Mesendoderm (in vitro differentiated cells): ENCODE measurements around the gene SEL1L3.

Source experiments
- DNase-seq: peaks from one replicate; pipeline ENCODE4 v3.0.0; 2013
- H2AK5ac ChIP-seq: 2 replicates; pipeline ENCODE4 v1.6.1; 2013; ENCODE audit warnings: low read length, inconsistent platforms
- H2BK120ac ChIP-seq: 2 replicates; pipeline ENCODE4 v1.6.1; 2013; ENCODE audit warnings: low read depth, mild to moderate bottlenecking, low read length, moderate library complexity, mixed read lengths
- H2BK15ac ChIP-seq: replicated peaks from 2 replicates; pipeline ENCODE4 v1.6.1; 2013; ENCODE audit warnings: low read depth, mild to moderate bottlenecking, moderate library complexity
- H2BK5ac ChIP-seq: 2 replicates; pipeline ENCODE4 v1.6.1; 2013; ENCODE audit warnings: low read length, inconsistent platforms
- H3K18ac ChIP-seq: 2 replicates; pipeline ENCODE4 v1.6.1; 2013; ENCODE audit warnings: mild to moderate bottlenecking, low read length, mixed read lengths
- H3K23ac ChIP-seq: one replicate; pipeline ENCODE4 v1.6.1; 2013; ENCODE audit warnings: low read length
- H3K27ac ChIP-seq: 2 replicates; pipeline ENCODE4 v1.5.1; 2013; ENCODE audit warnings: low read depth, mild to moderate bottlenecking, inconsistent platforms, low read length, moderate library complexity
- H3K27me3 ChIP-seq: 2 replicates; pipeline ENCODE4 v1.6.1; 2013; ENCODE audit warnings: low read length, control low read depth, mild to moderate bottlenecking, inconsistent platforms; ENCODE audit not compliant: insufficient read depth, poor library complexity
- H3K36me3 ChIP-seq: 2 replicates; pipeline ENCODE4 v1.6.1; 2013; ENCODE audit warnings: low read length, inconsistent platforms; ENCODE audit not compliant: control insufficient read depth, insufficient read depth
- H3K4ac ChIP-seq: one replicate; pipeline ENCODE4 v1.6.1; 2013; ENCODE audit warnings: low read depth, mild to moderate bottlenecking, low read length, moderate library complexity
- H3K4me1 ChIP-seq: 2 replicates; pipeline ENCODE4 v1.6.1; 2013; ENCODE audit warnings: low read depth, low read length, inconsistent platforms; ENCODE audit not compliant: control insufficient read depth
- H3K4me2 ChIP-seq: 2 replicates; pipeline ENCODE4 v1.6.1; 2013; ENCODE audit warnings: low read length
- H3K4me3 ChIP-seq: 2 replicates; pipeline ENCODE4 v1.5.1; 2013; ENCODE audit warnings: mild to moderate bottlenecking, low read length
- H3K56ac ChIP-seq: one replicate; pipeline ENCODE4 v1.6.1; 2013; ENCODE audit warnings: low read length
- H3K79me1 ChIP-seq: 2 replicates; pipeline ENCODE4 v1.6.1; 2013; ENCODE audit warnings: low read length, inconsistent platforms
- H3K79me2 ChIP-seq: 2 replicates; pipeline ENCODE4 v1.6.1; 2013; ENCODE audit warnings: mild to moderate bottlenecking, low read length; ENCODE audit not compliant: control insufficient read depth, insufficient read depth
- H3K9ac ChIP-seq: 2 replicates; pipeline ENCODE4 v1.6.1; 2013; ENCODE audit warnings: low read length, inconsistent platforms
- H4K5ac ChIP-seq: one replicate; pipeline ENCODE4 v1.6.1; 2013; ENCODE audit warnings: low read length
- H4K8ac ChIP-seq: one replicate; pipeline ENCODE4 v1.6.1; 2013; ENCODE audit warnings: low read depth, mild to moderate bottlenecking, control low read depth, low read length, moderate library complexity
- WGBS: extraction: QIAGEN DNeasy Blood & Tissue Kit; methylation state at CpG from one replicate; pipeline ENCODE4 v1.1.7; 2013; ENCODE audit warnings: low lambda C conversion rate, missing lambda C conversion rate; ENCODE audit not compliant: insufficient coverage; ENCODE audit errors: extremely low coverage; 5-methylcytosine and 5-hydroxymethylcytosine counted together

Gene SEL1L3

DNA sequence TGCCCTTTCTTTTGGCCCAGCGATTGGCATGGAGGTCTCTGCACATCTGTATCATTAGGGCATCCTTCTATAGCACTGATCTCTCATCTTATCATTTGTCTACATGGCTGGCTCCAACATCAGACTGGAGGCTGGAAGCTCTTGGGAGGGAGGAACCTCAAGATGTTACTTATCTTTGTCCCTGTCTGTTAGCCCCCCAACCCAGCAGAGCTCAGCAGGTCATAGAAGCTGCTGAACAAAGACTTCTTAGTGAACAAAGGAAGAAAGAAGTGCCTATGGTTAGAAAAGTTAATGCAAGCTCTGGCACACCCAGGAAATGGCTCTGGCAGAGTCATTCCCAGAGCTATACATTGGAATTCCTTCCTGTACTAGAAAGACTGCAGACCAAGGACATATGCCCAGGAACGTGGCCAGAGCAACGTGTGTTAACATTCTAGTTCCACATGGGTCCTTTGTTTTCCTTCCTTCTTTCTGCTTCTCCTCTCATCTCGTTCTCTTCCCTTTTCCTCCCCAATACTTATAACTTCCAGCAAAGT is 74.0 kb downstream of the SEL1L3 start:
- Histone ChIP-seq H2BK15ac (no peak overlapping the region), H3K4ac (no peak overlapping the region), H2BK120ac (no peak overlapping the region), H3K9ac (no peak overlapping the region), H3K27me3 (no peaks in the 10 kb centered on the region), H3K4me2 (no peak overlapping the region), H4K8ac (no peak overlapping the region), H3K18ac (no peak overlapping the region), H3K23ac (no peak overlapping the region), H3K4me3 (no peak overlapping the region), H3K27ac (no peak overlapping the region), H3K79me2 (no peaks in the 10 kb centered on the region), H3K4me1 (no peaks in the 10 kb centered on the region), H4K5ac (no peak overlapping the region), H3K56ac (no peak overlapping the region), H2AK5ac (no peak overlapping the region), H3K79me1 (no peaks in the 10 kb centered on the region), H3K36me3 (no peaks in the 10 kb centered on the region), H2BK5ac (no peak overlapping the region)
- DNase-seq, result no peak
- no CpG with 5 or more reads among the region's 4 CpGs for WGBS

DNA sequence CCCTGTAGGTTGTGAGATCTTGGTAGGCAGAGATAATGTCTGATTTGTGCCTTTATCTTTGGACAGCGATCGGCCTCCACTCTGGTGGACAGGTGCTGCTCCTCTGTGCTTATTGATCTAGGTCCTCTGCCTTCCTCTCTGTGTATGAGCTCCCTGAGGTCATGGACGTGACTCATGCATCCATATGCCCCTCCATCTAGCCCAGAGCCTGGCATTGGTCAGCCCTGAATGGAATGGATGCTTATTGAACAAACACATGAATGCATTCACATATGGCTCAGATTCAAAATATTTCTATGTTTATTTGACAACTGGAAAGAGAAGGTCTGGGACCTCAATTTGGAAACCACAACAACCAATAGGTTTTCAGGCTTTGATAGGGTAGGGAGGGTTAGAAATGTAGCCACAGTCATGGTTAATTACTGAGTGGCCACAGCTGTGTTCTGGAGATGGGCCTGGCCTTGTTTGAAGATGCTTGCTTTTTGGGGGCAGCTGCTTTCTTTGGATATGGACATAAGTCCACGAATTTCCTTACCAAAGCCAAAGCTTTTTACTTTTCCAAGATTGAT is 76.2 kb downstream of the SEL1L3 start:
- WGBS, result no CpG with 5 or more reads among the region's 4 CpGs

GRCh38 chr4:25783943-25784342 is 78.8 kb downstream of the SEL1L3 start:
- no CpG with 5 or more reads among the region's 9 CpGs for WGBS
- no peak overlapping the region for H2AK5ac ChIP-seq

More for the DNA sequence above, 76.2 kb downstream of the SEL1L3 start:
- Histone ChIP-seq H3K36me3 (no peaks in the 10 kb centered on the region), H3K4me3 (no peak overlapping the region), H3K27ac (no peak overlapping the region), H2BK5ac (no peak overlapping the region), H3K56ac (no peak overlapping the region), H3K4ac (no peak overlapping the region), H4K8ac (no peak overlapping the region), H3K4me2 (no peak overlapping the region), H3K79me2 (no peaks in the 10 kb centered on the region), H3K18ac (no peak overlapping the region), H4K5ac (no peak overlapping the region), H2AK5ac (no peak overlapping the region), H3K23ac (no peak overlapping the region), H2BK15ac (no peak overlapping the region), H3K27me3 (no peaks in the 10 kb centered on the region), H3K79me1 (no peaks in the 10 kb centered on the region), H3K9ac (no peak overlapping the region), H2BK120ac (no peak overlapping the region), H3K4me1 (no peaks in the 10 kb centered on the region)
- no peak for DNase-seq

DNA sequence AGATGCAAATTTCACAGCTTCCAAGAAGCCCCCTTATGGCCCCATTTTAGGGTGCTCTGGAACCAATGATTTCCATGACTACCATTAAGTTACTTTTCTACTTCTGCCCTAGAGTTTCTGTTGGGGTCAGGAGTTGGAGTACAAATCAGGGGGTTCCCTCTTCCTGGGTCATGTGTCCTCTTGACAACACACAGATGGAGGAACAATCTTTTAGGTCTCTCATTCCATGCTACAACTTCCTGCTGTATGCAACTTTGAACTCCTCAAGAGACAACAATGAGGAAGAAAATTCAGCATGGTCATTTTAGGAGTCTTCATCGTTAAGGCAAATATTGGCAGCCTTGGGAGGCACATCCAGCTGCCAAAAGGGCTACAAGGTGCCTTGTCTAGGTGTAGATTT is 79.7 kb downstream of the SEL1L3 start:
- H3K9ac ChIP-seq, result no peak overlapping the region
- no peak overlapping the region for H3K56ac ChIP-seq
- H3K4ac ChIP-seq, result no peak overlapping the region
- H3K27ac ChIP-seq, result no peak overlapping the region
- no peak overlapping the region for H4K8ac ChIP-seq
- no CpG with 5 or more reads among the region's 1 CpG for WGBS
- H3K36me3 ChIP-seq, result no peaks in the 10 kb centered on the region
- no peak overlapping the region for H2BK5ac ChIP-seq
- H3K18ac ChIP-seq, result no peak overlapping the region
- no peak overlapping the region for H4K5ac ChIP-seq
- H3K79me2 ChIP-seq, result no peaks in the 10 kb centered on the region
- H3K4me1 ChIP-seq, result no peaks in the 10 kb centered on the region
- H2BK120ac ChIP-seq, result no peak overlapping the region
- H3K27me3 ChIP-seq, result no peaks in the 10 kb centered on the region
- no peaks in the 10 kb centered on the region for H3K79me1 ChIP-seq
- H3K23ac ChIP-seq, result no peak overlapping the region
- DNase-seq, result no peak
- H3K4me3 ChIP-seq, result no peak overlapping the region
- no peak overlapping the region for H3K4me2 ChIP-seq
- H2BK15ac ChIP-seq, result no peak overlapping the region
- H2AK5ac ChIP-seq, result no peak overlapping the region

More at GRCh38 chr4:25783943-25784342, 78.8 kb downstream of the SEL1L3 start:
- H3K4me1 ChIP-seq, result no peaks in the 10 kb centered on the region
- H4K8ac ChIP-seq, result no peak overlapping the region
- no peak for DNase-seq
- no peak overlapping the region for H3K4ac ChIP-seq
- no peak overlapping the region for H3K4me2 ChIP-seq
- H2BK5ac ChIP-seq, result no peak overlapping the region
- no peaks in the 10 kb centered on the region for H3K79me1 ChIP-seq
- no peak overlapping the region for H4K5ac ChIP-seq
- H3K23ac ChIP-seq, result no peak overlapping the region
- no peak overlapping the region for H2BK120ac ChIP-seq
- no peak overlapping the region for H3K9ac ChIP-seq
- H3K27me3 ChIP-seq, result no peaks in the 10 kb centered on the region
- H2BK15ac ChIP-seq, result no peak overlapping the region
- H3K4me3 ChIP-seq, result no peak overlapping the region
- no peaks in the 10 kb centered on the region for H3K36me3 ChIP-seq
- H3K18ac ChIP-seq, result no peak overlapping the region
- no peak overlapping the region for H3K27ac ChIP-seq
- H3K56ac ChIP-seq, result peak overlapping the region; percentile 19
- no peaks in the 10 kb centered on the region for H3K79me2 ChIP-seq

- Histone ChIP-seq H3K4me2 (no peak overlapping the region), H3K79me2 (no peaks in the 10 kb centered on the region), H3K18ac (no peak overlapping the region), H4K5ac (no peak overlapping the region), H3K9ac (no peak overlapping the region), H3K56ac (no peak overlapping the region), H3K36me3 (no peaks in the 10 kb centered on the region), H2BK5ac (no peak overlapping the region), H3K4me1 (no peaks in the 10 kb centered on the region), H4K8ac (no peak overlapping the region), H3K4me3 (no peak overlapping the region), H2BK15ac (no peak overlapping the region), H3K4ac (no peak overlapping the region), H3K27ac (no peak overlapping the region), H3K23ac (no peak overlapping the region), H3K27me3 (no peaks in the 10 kb centered on the region), H2AK5ac (no peak overlapping the region), H2BK120ac (no peak overlapping the region), H3K79me1 (no peaks in the 10 kb centered on the region)
- WGBS, result no CpG with 5 or more reads among the region's 7 CpGs
- DNase-seq, result no peak
These were observed 80.3 kb downstream of the SEL1L3 start for GRCh38 chr4:25782482-25782881.

GRCh38 chr4:25779021-25779420 is 83.8 kb downstream of the SEL1L3 start:
- WGBS, result no CpG with 5 or more reads among the region's 4 CpGs
- H3K4ac ChIP-seq, result no peak overlapping the region
- no peaks in the 10 kb centered on the region for H3K27me3 ChIP-seq
- no peak overlapping the region for H3K56ac ChIP-seq
- no peak overlapping the region for H2BK15ac ChIP-seq
- H3K4me2 ChIP-seq, result no peak overlapping the region
- no peak overlapping the region for H4K5ac ChIP-seq
- no peak overlapping the region for H3K27ac ChIP-seq
- no peaks in the 10 kb centered on the region for H3K36me3 ChIP-seq
- H3K9ac ChIP-seq, result no peak overlapping the region
- no peaks in the 10 kb centered on the region for H3K79me1 ChIP-seq
- H2AK5ac ChIP-seq, result no peak overlapping the region
- no peak overlapping the region for H4K8ac ChIP-seq
- H3K4me3 ChIP-seq, result no peak overlapping the region
- no peak overlapping the region for H3K23ac ChIP-seq
- H3K18ac ChIP-seq, result no peak overlapping the region
- no peak overlapping the region for H2BK120ac ChIP-seq
- H3K4me1 ChIP-seq, result no peaks in the 10 kb centered on the region
- DNase-seq, result no peak
- no peaks in the 10 kb centered on the region for H3K79me2 ChIP-seq
- no peak overlapping the region for H2BK5ac ChIP-seq
